Neuronal stem cell (in vitro differentiated cells): ENCODE results near the gene DENND6B.

Experiments used
- DNase-seq: peaks from one replicate; pipeline ENCODE4 v3.0.0-alpha.2; 2013; ENCODE audit warnings: low spot score
- H2AFZ ChIP-seq: one replicate; pipeline ENCODE4 v1.6.1; 2013; ENCODE audit warnings: mild to moderate bottlenecking, low read length, inconsistent platforms
- H2AK5ac ChIP-seq: 2 replicates; pipeline ENCODE4 v1.6.1; 2013; ENCODE audit warnings: low read depth, mild to moderate bottlenecking, inconsistent platforms, low read length, moderate library complexity, mixed read lengths
- H2BK120ac ChIP-seq: 2 replicates; pipeline ENCODE4 v1.6.1; 2013; ENCODE audit warnings: low read depth, mild to moderate bottlenecking, inconsistent platforms, low read length, moderate library complexity, mixed read lengths
- H2BK12ac ChIP-seq: one replicate; pipeline ENCODE4 v1.6.1; 2013; ENCODE audit warnings: low read length, inconsistent platforms
- H2BK15ac ChIP-seq: 2 replicates; pipeline ENCODE4 v1.6.1; 2013; ENCODE audit warnings: mild to moderate bottlenecking, low read length, inconsistent platforms, mixed read lengths
- H2BK5ac ChIP-seq: one replicate; pipeline ENCODE4 v1.6.1; 2013; ENCODE audit warnings: inconsistent platforms, mild to moderate bottlenecking, low read length, moderate library complexity
- H3K14ac ChIP-seq: one replicate; pipeline ENCODE4 v1.6.1; 2013; ENCODE audit warnings: low read length, inconsistent platforms
- H3K18ac ChIP-seq: 2 replicates; pipeline ENCODE4 v1.6.1; 2013; ENCODE audit warnings: low read length, inconsistent platforms
- H3K23ac ChIP-seq: 2 replicates; pipeline ENCODE4 v1.6.1; 2013; ENCODE audit warnings: low read depth, mild to moderate bottlenecking, mixed read lengths, low read length, inconsistent platforms; ENCODE audit not compliant: poor library complexity
- H3K27ac ChIP-seq: replicated peaks from 3 replicates; pipeline ENCODE4 v1.5.1; 2013; ENCODE audit warnings: low read length, inconsistent platforms
- H3K27me3 ChIP-seq, 3 experiments: 2 replicates each; pipeline ENCODE4 v1.6.1; 2013; ENCODE audit warnings: low read length in 3 of 3, mild to moderate bottlenecking in 2 of 3, inconsistent platforms in 1 of 3, low read depth in 1 of 3, mixed read lengths in 1 of 3, moderate library complexity in 1 of 3; ENCODE audit not compliant: control insufficient read depth in 3 of 3, insufficient read depth in 3 of 3
- H3K36me3 ChIP-seq, 2 donors: replicated peaks in 1 of 2; 2 replicates each; pipeline ENCODE4 v1.6.1; 2013; ENCODE audit warnings: low read length in 2 of 2; ENCODE audit not compliant: control insufficient read depth in 2 of 2, insufficient read depth in 2 of 2
- H3K4ac ChIP-seq: 2 replicates; pipeline ENCODE4 v1.6.1; 2013; ENCODE audit warnings: inconsistent platforms, mild to moderate bottlenecking, low read length, moderate library complexity
- H3K4me1 ChIP-seq, 2 donors: 1 replicate in 1 of 2; 2 replicates in 1 of 2; pipeline ENCODE4 v1.6.1; 2013; ENCODE audit warnings: low read length in 2 of 2, low read depth in 1 of 2; ENCODE audit not compliant: control insufficient read depth in 2 of 2, insufficient read depth in 1 of 2
- H3K4me2 ChIP-seq: one replicate; pipeline ENCODE4 v1.6.1; 2013; ENCODE audit warnings: mild to moderate bottlenecking, low read length, inconsistent platforms; ENCODE audit not compliant: insufficient read depth, poor library complexity, severe bottlenecking
- H3K4me3 ChIP-seq, 2 donors: 2 replicates each; pipeline ENCODE4 v1.5.1; 2013; ENCODE audit warnings: low read length in 2 of 2, mild to moderate bottlenecking in 2 of 2, inconsistent platforms in 1 of 2, moderate library complexity in 1 of 2
- H3K79me1 ChIP-seq: one replicate; pipeline ENCODE4 v1.6.1; 2013; ENCODE audit warnings: low read depth, mild to moderate bottlenecking, inconsistent platforms, low read length, moderate library complexity
- H3K9ac ChIP-seq: one replicate; pipeline ENCODE4 v1.6.1; 2013; ENCODE audit warnings: mild to moderate bottlenecking, low read depth, low read length, inconsistent platforms; ENCODE audit not compliant: poor library complexity
- H3K9me3 ChIP-seq, 2 donors: replicated peaks in 1 of 2; 2 replicates each; pipeline versions ENCODE3 to v1.6.1; 2013; ENCODE audit warnings: low read length in 2 of 2, mild to moderate bottlenecking in 2 of 2, inconsistent platforms in 1 of 2, low read depth in 1 of 2, mixed read lengths in 1 of 2, moderate library complexity in 1 of 2; ENCODE audit not compliant: control insufficient read depth in 2 of 2, insufficient read depth in 1 of 2
- H4K8ac ChIP-seq: one replicate; pipeline ENCODE4 v1.6.1; 2013; ENCODE audit warnings: low read depth, mild to moderate bottlenecking, inconsistent platforms, low read length, moderate library complexity
- H4K91ac ChIP-seq: one replicate; pipeline ENCODE4 v1.6.1; 2013; ENCODE audit warnings: low read length, low read depth, mild to moderate bottlenecking, inconsistent platforms; ENCODE audit not compliant: poor library complexity
- WGBS, 2 donors: extraction: QIAGEN DNeasy Blood & Tissue Kit; methylation state at CpG; one replicate each; pipeline ENCODE4 v1.1.7; 2013; ENCODE audit warnings: missing lambda C conversion rate in 2 of 2, mixed read lengths in 1 of 2; ENCODE audit not compliant: insufficient read length in 2 of 2, insufficient replicate concordance in 1 of 2; ENCODE audit errors: extremely low coverage in 2 of 2; 5-methylcytosine and 5-hydroxymethylcytosine counted together

The DENND6B gene

DNA sequence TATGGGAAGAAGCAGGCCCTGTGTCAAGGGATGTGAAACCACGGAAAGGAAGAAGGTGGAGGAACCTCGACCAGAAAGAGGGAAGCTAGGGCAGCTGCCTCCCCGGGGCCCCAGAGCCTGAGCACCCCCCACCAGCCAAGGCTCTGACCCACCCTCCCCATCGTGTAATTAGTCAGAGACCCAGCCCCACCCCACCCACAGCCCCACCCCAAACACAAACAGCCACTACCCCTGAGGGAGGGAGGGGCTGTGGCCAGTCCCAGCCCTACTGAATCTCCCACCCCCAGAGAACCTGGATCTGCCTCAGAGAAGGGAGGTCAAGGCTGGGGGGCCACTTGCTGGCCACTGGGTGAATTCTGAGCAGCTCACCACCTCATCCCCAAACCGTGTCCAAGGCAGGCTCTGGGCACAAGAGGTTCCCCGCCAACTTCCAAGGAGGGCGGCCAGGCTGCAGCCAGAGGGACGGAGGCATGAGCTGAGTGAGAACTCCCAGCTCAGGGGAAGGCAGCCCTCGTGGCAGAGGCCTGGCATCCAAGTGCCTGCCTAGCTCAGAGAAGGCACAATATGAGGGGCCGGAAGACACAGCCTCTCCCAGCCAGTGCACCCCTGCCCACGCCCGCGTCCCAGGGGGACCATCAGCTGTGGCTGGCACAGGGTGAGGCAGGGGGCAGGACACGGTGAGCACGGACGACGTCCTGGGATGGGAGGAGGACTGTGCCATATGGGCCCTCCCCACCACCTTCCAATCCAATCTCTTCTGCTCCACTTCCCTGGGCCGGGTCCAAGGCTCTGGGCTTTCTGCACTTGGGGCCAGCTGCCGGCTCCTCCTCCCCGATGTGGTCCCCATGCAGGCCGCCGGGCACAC lies 22.1 kb downstream of the DENND6B start:
- H3K79me1 ChIP-seq = peaks cover 53% of the 10 kb centered on the region
- H3K14ac ChIP-seq = peak overlapping the region; percentile 75
- H3K23ac ChIP-seq = peak overlapping the region; percentile 70
- no peak overlapping the region for H3K4me2 ChIP-seq
- H3K27me3 ChIP-seq = peaks cover 0 to 6% (median 0%) of the 10 kb centered on the region in 3 experiments
- H4K91ac ChIP-seq = no peak overlapping the region
- no peak for DNase-seq
- H2AK5ac ChIP-seq = peak overlapping the region; percentile 96
- no CpG with 5 or more reads among the region's 22 CpGs for WGBS, 2 donors
- H3K18ac ChIP-seq = peak overlapping the region; percentile 66
- H3K4me1 ChIP-seq = peaks cover 41 to 43% of the 10 kb centered on the region in 2 donors
- peak overlapping the region; percentile 65 for H2BK15ac ChIP-seq
- no peaks in the 10 kb centered on the region for H3K9me3 ChIP-seq
- no peak overlapping the region for H3K27ac ChIP-seq
- peak overlapping the region in 1 of 2 donors; percentile 97 for H3K4me3 ChIP-seq
- H2BK5ac ChIP-seq = peak overlapping the region; percentile 97
- peaks cover 2 to 51% of the 10 kb centered on the region in 2 donors for H3K36me3 ChIP-seq
- peak overlapping the region; percentile 91 for H3K4ac ChIP-seq
- H3K9ac ChIP-seq = peak overlapping the region; percentile 30
- peak overlapping the region; percentile 86 for H4K8ac ChIP-seq
- H2BK120ac ChIP-seq = no peak overlapping the region
- peak overlapping the region; percentile 65 for H2BK12ac ChIP-seq
- no peak overlapping the region for H2AFZ ChIP-seq

DNA sequence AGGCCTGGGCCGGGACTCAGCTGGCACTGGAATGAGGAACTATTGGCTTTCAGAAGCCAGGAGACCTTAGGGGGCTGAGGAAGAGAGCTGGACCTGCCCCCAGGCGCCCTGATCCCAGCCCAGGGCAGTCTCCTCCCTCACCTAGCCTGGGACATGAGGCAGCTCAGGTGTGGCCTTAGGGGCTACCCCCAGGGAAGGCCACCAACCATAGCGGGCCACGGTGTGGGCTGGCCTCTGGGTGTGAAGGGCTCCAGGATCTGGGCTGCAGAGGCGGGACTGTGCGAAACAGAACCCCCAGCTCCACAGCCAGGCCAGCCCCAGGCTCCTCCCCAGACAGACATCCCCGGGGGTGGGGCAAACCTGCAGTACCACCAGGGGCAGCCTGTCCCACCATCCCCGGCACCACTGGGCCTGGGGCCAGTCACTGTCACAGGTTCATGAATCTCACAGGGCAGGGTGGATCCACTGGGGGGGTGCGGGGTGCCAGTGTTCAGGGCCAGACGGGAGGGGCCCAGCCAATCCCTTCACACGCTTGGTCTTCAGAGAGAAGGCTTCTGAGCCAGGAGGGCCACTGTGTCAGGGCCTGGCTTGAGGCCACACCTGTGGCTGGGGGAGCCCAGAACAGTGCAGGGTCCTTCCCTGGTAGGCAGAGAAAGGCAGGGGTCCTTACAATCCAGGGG lies 22.8 kb downstream of the DENND6B start:
- Histone ChIP-seq H3K9me3 (no peaks in the 10 kb centered on the region), H3K9ac (peak overlapping the region; percentile 50), H3K79me1 (peaks cover 57% of the 10 kb centered on the region), H3K4me1 (peaks cover 36 to 39% of the 10 kb centered on the region in 2 donors), H2AFZ (no peak overlapping the region), H4K8ac (no peak overlapping the region), H2BK120ac (no peak overlapping the region), H2BK12ac (peak overlapping the region; percentile 46), H3K4ac (no peak overlapping the region), H2BK5ac (no peak overlapping the region), H2AK5ac (peak overlapping the region; percentile 96), H2BK15ac (no peak overlapping the region), H3K23ac (peak overlapping the region; percentile 68), H3K27me3 (peaks cover 0 to 6% (median 0%) of the 10 kb centered on the region in 3 experiments), H3K4me2 (no peak overlapping the region), H3K18ac (peak overlapping the region; percentile 60), H4K91ac (no peak overlapping the region), H3K4me3 (no peak overlapping the region), H3K36me3 (peaks cover 2 to 51% of the 10 kb centered on the region in 2 donors), H3K27ac (no peak overlapping the region), H3K14ac (no peak overlapping the region)
- no peak for DNase-seq
- WGBS, 2 donors = no CpG with 5 or more reads among the region's 11 CpGs

DNA sequence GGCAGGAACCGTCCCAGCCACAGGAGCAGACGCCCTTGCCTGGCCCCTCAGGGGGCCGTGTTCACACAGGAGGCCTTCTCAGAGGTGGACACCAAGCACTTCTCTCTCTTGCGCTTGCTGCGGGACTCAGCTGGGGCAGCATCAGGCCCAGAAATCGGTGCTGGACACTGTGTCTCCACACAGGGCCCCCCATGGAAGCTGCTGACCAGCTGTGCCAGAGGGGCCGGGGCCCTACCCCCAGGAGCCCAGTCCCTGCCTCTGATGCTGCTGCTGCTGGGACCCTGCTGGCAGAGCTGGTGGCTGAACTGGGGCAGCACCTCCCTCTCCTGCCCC lies 23.3 kb downstream of the DENND6B start:
- Histone ChIP-seq H3K27me3 (peaks cover 0 to 6% (median 0%) of the 10 kb centered on the region in 3 experiments), H3K23ac (peak overlapping the region; percentile 68), H3K4ac (no peak overlapping the region), H3K4me2 (no peak overlapping the region), H4K8ac (no peak overlapping the region), H3K14ac (no peak overlapping the region), H2AFZ (no peak overlapping the region), H2BK12ac (no peak overlapping the region), H4K91ac (no peak overlapping the region), H3K27ac (no peak overlapping the region), H2BK5ac (no peak overlapping the region), H3K4me1 (peaks cover 31 to 37% of the 10 kb centered on the region in 2 donors), H3K9me3 (no peaks in the 10 kb centered on the region), H3K4me3 (no peak overlapping the region), H3K36me3 (peaks cover 2 to 55% of the 10 kb centered on the region in 2 donors), H3K9ac (peak overlapping the region; percentile 50), H2BK120ac (no peak overlapping the region), H3K18ac (peak overlapping the region; percentile 60), H2AK5ac (peak overlapping the region; percentile 96), H3K79me1 (peaks cover 61% of the 10 kb centered on the region), H2BK15ac (no peak overlapping the region)
- WGBS, 2 donors = no CpG with 5 or more reads among the region's 7 CpGs
- DNase-seq = no peak

DNA sequence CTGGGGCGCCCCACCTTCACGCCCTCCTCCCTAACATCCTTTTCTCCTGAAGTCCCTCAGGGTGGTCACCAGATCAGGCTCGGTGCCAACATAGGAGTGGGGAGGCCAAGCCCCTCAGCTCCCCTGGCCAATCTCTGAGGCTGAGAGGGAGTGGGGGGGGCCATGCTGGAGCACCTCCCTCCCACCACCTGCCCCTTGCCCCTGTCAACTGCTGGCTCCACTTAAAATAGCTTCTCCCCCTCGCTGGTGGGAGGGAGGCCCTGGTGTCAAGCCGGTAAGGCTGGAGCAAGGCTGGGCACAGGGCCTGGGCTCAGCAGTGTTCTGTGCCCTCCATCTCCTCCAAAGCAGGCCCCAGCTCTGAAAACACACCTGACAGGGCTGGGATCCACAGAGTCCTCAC lies 24.2 kb downstream of the DENND6B start:
- no peak overlapping the region for H3K27ac ChIP-seq
- H2BK12ac ChIP-seq = no peak overlapping the region
- H3K9me3 ChIP-seq = no peaks in the 10 kb centered on the region
- H2AFZ ChIP-seq = no peak overlapping the region
- peak overlapping the region; percentile 60 for H3K9ac ChIP-seq
- peak overlapping the region; percentile 55 for H3K23ac ChIP-seq
- no peak overlapping the region for H3K4me2 ChIP-seq
- peaks cover 2 to 57% of the 10 kb centered on the region in 2 donors for H3K36me3 ChIP-seq
- peaks cover 0 to 6% (median 0%) of the 10 kb centered on the region in 3 experiments for H3K27me3 ChIP-seq
- no peak overlapping the region for H2BK15ac ChIP-seq
- H3K79me1 ChIP-seq = peaks cover 59% of the 10 kb centered on the region
- peak overlapping the region; percentile 38 for H3K14ac ChIP-seq
- H4K91ac ChIP-seq = no peak overlapping the region
- no peak overlapping the region for H2BK120ac ChIP-seq
- no peak overlapping the region for H2BK5ac ChIP-seq
- no peak overlapping the region for H3K4me3 ChIP-seq
- H2AK5ac ChIP-seq = no peak overlapping the region
- DNase-seq = no peak
- no peak overlapping the region for H3K4ac ChIP-seq
- peaks cover 24 to 30% of the 10 kb centered on the region in 2 donors for H3K4me1 ChIP-seq
- H3K18ac ChIP-seq = no peak overlapping the region
- WGBS, 2 donors = no CpG with 5 or more reads among the region's 5 CpGs
- no peak overlapping the region for H4K8ac ChIP-seq
